Loucy (cell line): Measurements from ENCODE around the gene LMX1B.

Experiments used
- H2AFZ ChIP-seq: fragments of 200-600 bp; sonication (generic); 2 replicates; pipeline ENCODE4 v1.6.0; 2016; ENCODE audit warnings: antibody characterized with exemption, mild to moderate bottlenecking, low read length, moderate library complexity
- H3F3A ChIP-seq: fragments of 200-600 bp; 2 replicates; pipeline ENCODE4 v1.6.0; 2016; ENCODE audit warnings: antibody characterized with exemption, low read depth, mild to moderate bottlenecking
- H3K27me3 ChIP-seq: fragments of 200-600 bp; sonication (generic); 2 replicates; pipeline ENCODE4 v1.6.1; 2014; ENCODE audit warnings: low read length, mild to moderate bottlenecking; ENCODE audit not compliant: insufficient read depth, poor library complexity, severe bottlenecking
- H3K36me3 ChIP-seq: fragments of 200-600 bp; sonication (generic); 2 replicates; pipeline ENCODE4 v1.6.1; 2016; ENCODE audit warnings: low read length; ENCODE audit not compliant: insufficient read depth
- H3K4me1 ChIP-seq: fragments of 200-600 bp; sonication (generic); 2 replicates; pipeline ENCODE4 v1.5.1; 2014; ENCODE audit warnings: low read length, mild to moderate bottlenecking; ENCODE audit not compliant: insufficient read depth, poor library complexity, severe bottlenecking
- H3K4me2 ChIP-seq: fragments of 200-600 bp; sonication (generic); 2 replicates; pipeline ENCODE4 v1.6.0; 2014; ENCODE audit warnings: antibody characterized with exemption, low read length, low read depth, mild to moderate bottlenecking; ENCODE audit not compliant: poor library complexity, severe bottlenecking
- H3K4me3 ChIP-seq: fragments of 200-600 bp; sonication (generic); 2 replicates; pipeline ENCODE4 v1.5.1; 2014; ENCODE audit warnings: low read length, mild to moderate bottlenecking, mixed read lengths; ENCODE audit not compliant: poor library complexity, severe bottlenecking
- H3K79me2 ChIP-seq: fragments of 200-600 bp; sonication (generic); 2 replicates; pipeline ENCODE4 v1.6.1; 2014; ENCODE audit warnings: low read length; ENCODE audit not compliant: insufficient read depth
- H3K9ac ChIP-seq: fragments of 200-600 bp; sonication (generic); 2 replicates; pipeline ENCODE4 v1.6.0; 2014; ENCODE audit warnings: mild to moderate bottlenecking, low read depth, low read length, moderate library complexity; ENCODE audit not compliant: poor library complexity, severe bottlenecking
- H3K9me2 ChIP-seq: fragments of 200-600 bp; sonication (generic); replicated peaks from 2 replicates; pipeline ENCODE4 v1.6.1; 2016; ENCODE audit warnings: low read depth, low read length, mixed read lengths
- H3K9me3 ChIP-seq: fragments of 200-600 bp; sonication (generic); 2 replicates; pipeline ENCODE4 v1.6.1; 2014; ENCODE audit warnings: mild to moderate bottlenecking, antibody characterized with exemption, low read length, low read depth; ENCODE audit not compliant: insufficient read depth
- H4K20me1 ChIP-seq: fragments of 200-600 bp; sonication (generic); 2 replicates; pipeline ENCODE4 v1.6.0; 2014; ENCODE audit warnings: antibody characterized with exemption, low read length, mild to moderate bottlenecking; ENCODE audit not compliant: insufficient read depth, poor library complexity, severe bottlenecking
- EZH2phosphoT487 ChIP-seq: fragments of 200-600 bp; IDR thresholded peaks from 2 replicates; pipeline ENCODE4 v1.6.1; 2018; ENCODE audit warnings: antibody characterized with exemption, mild to moderate bottlenecking, moderate library complexity, borderline replicate concordance
- TF ChIP-seq, protein P1 (sequence below): fragments of 200-600 bp; sonication (generic); conservative IDR thresholded peaks from 2 replicates; pipeline ENCODE4 v1.5.1; 2014; ENCODE audit warnings: mild to moderate bottlenecking, antibody characterized with exemption, low read length

Gene LMX1B

GRCh38 chr9:126624479-126624826 is 10.7 kb downstream of the LMX1B start:
- Histone ChIP-seq H3K4me1 (no peaks in the 10 kb centered on the region), H3K4me3 (no peak overlapping the region), H3F3A (no peaks in the 10 kb centered on the region), H3K9me3 (no peaks in the 10 kb centered on the region), H3K9me2 (no peaks in the 10 kb centered on the region), H3K9ac (no peak overlapping the region), H3K27me3 (no peaks in the 10 kb centered on the region), H3K4me2 (no peak overlapping the region), H2AFZ (no peak overlapping the region), H3K79me2 (no peaks in the 10 kb centered on the region), H4K20me1 (no peaks in the 10 kb centered on the region), H3K36me3 (no peaks in the 10 kb centered on the region)
- TF ChIP-seq EZH2phosphoT487: no peak
- TF ChIP-seq, protein P1, sequence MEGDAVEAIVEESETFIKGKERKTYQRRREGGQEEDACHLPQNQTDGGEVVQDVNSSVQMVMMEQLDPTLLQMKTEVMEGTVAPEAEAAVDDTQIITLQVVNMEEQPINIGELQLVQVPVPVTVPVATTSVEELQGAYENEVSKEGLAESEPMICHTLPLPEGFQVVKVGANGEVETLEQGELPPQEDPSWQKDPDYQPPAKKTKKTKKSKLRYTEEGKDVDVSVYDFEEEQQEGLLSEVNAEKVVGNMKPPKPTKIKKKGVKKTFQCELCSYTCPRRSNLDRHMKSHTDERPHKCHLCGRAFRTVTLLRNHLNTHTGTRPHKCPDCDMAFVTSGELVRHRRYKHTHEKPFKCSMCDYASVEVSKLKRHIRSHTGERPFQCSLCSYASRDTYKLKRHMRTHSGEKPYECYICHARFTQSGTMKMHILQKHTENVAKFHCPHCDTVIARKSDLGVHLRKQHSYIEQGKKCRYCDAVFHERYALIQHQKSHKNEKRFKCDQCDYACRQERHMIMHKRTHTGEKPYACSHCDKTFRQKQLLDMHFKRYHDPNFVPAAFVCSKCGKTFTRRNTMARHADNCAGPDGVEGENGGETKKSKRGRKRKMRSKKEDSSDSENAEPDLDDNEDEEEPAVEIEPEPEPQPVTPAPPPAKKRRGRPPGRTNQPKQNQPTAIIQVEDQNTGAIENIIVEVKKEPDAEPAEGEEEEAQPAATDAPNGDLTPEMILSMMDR: no peak

GRCh38 chr9:126624912-126625311 is 11.2 kb downstream of the LMX1B start:
- no peaks in the 10 kb centered on the region for H3K36me3 ChIP-seq
- H3K4me1 ChIP-seq: no peaks in the 10 kb centered on the region
- no peak overlapping the region for H3K4me2 ChIP-seq
- no peaks in the 10 kb centered on the region for H3K27me3 ChIP-seq
- no peaks in the 10 kb centered on the region for H3K79me2 ChIP-seq
- no peak overlapping the region for H3K4me3 ChIP-seq
- no peak for TF ChIP-seq EZH2phosphoT487
- TF ChIP-seq, protein P1: no peak
- no peaks in the 10 kb centered on the region for H3K9me2 ChIP-seq
- H3K9me3 ChIP-seq: no peaks in the 10 kb centered on the region
- no peak overlapping the region for H2AFZ ChIP-seq
- no peaks in the 10 kb centered on the region for H3F3A ChIP-seq
- H4K20me1 ChIP-seq: no peaks in the 10 kb centered on the region
- no peak overlapping the region for H3K9ac ChIP-seq

- no peaks in the 10 kb centered on the region for H3K4me1 ChIP-seq
- no peaks in the 10 kb centered on the region for H4K20me1 ChIP-seq
- no peak for TF ChIP-seq EZH2phosphoT487
- TF ChIP-seq, protein P1: no peak
- no peaks in the 10 kb centered on the region for H3K79me2 ChIP-seq
- no peaks in the 10 kb centered on the region for H3K27me3 ChIP-seq
- no peaks in the 10 kb centered on the region for H3K9me2 ChIP-seq
- no peaks in the 10 kb centered on the region for H3F3A ChIP-seq
- no peak overlapping the region for H3K9ac ChIP-seq
- H3K4me3 ChIP-seq: no peak overlapping the region
- H3K4me2 ChIP-seq: no peak overlapping the region
- H2AFZ ChIP-seq: no peak overlapping the region
- no peaks in the 10 kb centered on the region for H3K9me3 ChIP-seq
- H3K36me3 ChIP-seq: no peaks in the 10 kb centered on the region
Measured at GRCh38 chr9:126625329-126626126, 11.8 kb downstream of the LMX1B start.
